Keratinocyte (primary cell): ENCODE results near the gene ADAMTS6. TPM values are rescaled to one million over a fixed set of nuclear protein-coding genes. Genes with fewer than 3 reads are reported as not detected.

Experiments used
- DNase-seq: peaks from one replicate; pipeline ENCODE4 v3.0.0-alpha.2; 2011; ENCODE audit warnings: low read depth, missing footprints, low spot score
- FAIRE-seq: peaks from 2 replicates; lab custom pipeline; 2011; peaks lifted over from hg19 to GRCh38; lab: Jason Lieb, UNC
- H2AFZ ChIP-seq: 2 replicates; pipeline ENCODE4 v1.6.0; 2012; ENCODE audit warnings: low read length, control low read depth, inconsistent platforms; ENCODE audit not compliant: control insufficient read depth
- H3K27ac ChIP-seq: 2 replicates; pipeline ENCODE4 v1.5.1; 2011; ENCODE audit warnings: low read length; ENCODE audit not compliant: control insufficient read depth, insufficient read depth
- H3K27me3 ChIP-seq: 3 replicates; pipeline ENCODE4 v1.6.0; 2011; ENCODE audit warnings: low read length; ENCODE audit not compliant: control insufficient read depth, insufficient read depth; ENCODE audit errors: extremely low read depth
- H3K36me3 ChIP-seq, 2 experiments: 2 replicates in 1 of 2; 3 replicates in 1 of 2; pipeline ENCODE4 v1.5.1; 2011; ENCODE audit warnings: low read length in 2 of 2, mild to moderate bottlenecking in 1 of 2; ENCODE audit not compliant: control insufficient read depth in 2 of 2, insufficient read depth in 2 of 2; ENCODE audit errors: extremely low read depth in 1 of 2
- H3K4me1 ChIP-seq: 3 replicates; pipeline ENCODE4 v1.5.1; 2011; ENCODE audit warnings: low read length; ENCODE audit not compliant: control insufficient read depth, insufficient read depth; ENCODE audit errors: extremely low read depth
- H3K4me2 ChIP-seq: 3 replicates; pipeline ENCODE4 v1.6.0; 2011; ENCODE audit warnings: low read depth, low read length; ENCODE audit not compliant: control insufficient read depth, insufficient read depth; ENCODE audit errors: extremely low read depth
- H3K4me3 ChIP-seq, 3 experiments: fragments of 200-600 bp in 1 of 3; sonication (generic) in 1 of 3; 2 replicates in 2 of 3; 3 replicates in 1 of 3; pipeline ENCODE4 v1.5.1; 2011 to 2016; ENCODE audit warnings: low read length in 3 of 3, mild to moderate bottlenecking in 3 of 3, control low read depth in 2 of 3, inconsistent platforms in 1 of 3, low read depth in 1 of 3, mixed read lengths in 1 of 3, mixed run types in 1 of 3, moderate library complexity in 1 of 3; ENCODE audit not compliant: control insufficient read depth in 2 of 3, insufficient read depth in 2 of 3; ENCODE audit errors: extremely low read depth in 1 of 3
- H3K79me2 ChIP-seq: 2 replicates; pipeline ENCODE4 v1.6.0; 2012; ENCODE audit warnings: low read length; ENCODE audit not compliant: control insufficient read depth, insufficient read depth
- H3K9ac ChIP-seq: 3 replicates; pipeline ENCODE4 v1.6.0; 2011; ENCODE audit warnings: low read length; ENCODE audit not compliant: control insufficient read depth, insufficient read depth; ENCODE audit errors: extremely low read depth
- H3K9me1 ChIP-seq: 3 replicates; pipeline ENCODE4 v1.6.0; 2011; ENCODE audit warnings: low read length; ENCODE audit not compliant: control insufficient read depth, insufficient read depth; ENCODE audit errors: extremely low read depth
- H3K9me3 ChIP-seq: 2 replicates; pipeline ENCODE4 v1.5.1; 2012; ENCODE audit warnings: low read depth, low read length; ENCODE audit not compliant: control insufficient read depth
- H4K20me1 ChIP-seq: 3 replicates; pipeline ENCODE4 v1.6.0; 2011; ENCODE audit warnings: low read length; ENCODE audit not compliant: control insufficient read depth, insufficient read depth; ENCODE audit errors: extremely low read depth
- EZH2 ChIP-seq: IDR thresholded peaks from one replicate; pipeline ENCODE4 v1.6.1; 2012; ENCODE audit warnings: inconsistent platforms, mild to moderate bottlenecking, low read length, moderate library complexity
- dilution Hi-C: fragments of 300-500 bp; cut with MboI; formaldehyde crosslinking; loops from one replicate; pipeline ENCODE4 v1.7.0; 2020; ENCODE audit warnings: low sequenced_read_pairs; ENCODE audit not compliant: extremely low pct_ligation_motif_present
- polyA plus RNA-seq, 5 experiments: library from polyadenylated mRNA; depleted of rRNA in 3 of 5; stranded (reverse) in 3 of 5; stranded (forward) in 1 of 5; unstranded in 1 of 5; fragments of >200 nt; gene quantifications; 1 replicate in 1 of 5; 2 replicates in 3 of 5; 3 replicates in 1 of 5; pipeline versions ENCODE4 v1.2.1 to v1.2.3, GENCODE V29; 2011 to 2012; ENCODE audit warnings: missing spikeins in 2 of 5, low read depth in 1 of 5, low replicate concordance in 1 of 5
- TF ChIP-seq, protein P1 (sequence below), 3 experiments: IDR thresholded peaks in 1 of 3; conservative IDR thresholded peaks in 1 of 3; optimal IDR thresholded peaks in 1 of 3; 2 replicates in 2 of 3; 3 replicates in 1 of 3; pipeline versions ENCODE3 to v1.5.1; 2011; ENCODE audit warnings: low read length in 3 of 3, mild to moderate bottlenecking in 3 of 3, moderate library complexity in 2 of 3, control low read depth in 1 of 3, inconsistent platforms in 1 of 3; ENCODE audit not compliant: insufficient read depth in 2 of 3; ENCODE audit errors: extremely low read depth in 1 of 3

ADAMTS6 gene
- polyA plus RNA-seq, 1 donor (not counting 4 experiments of a cell fraction or from before 2014, with no cell fraction given): 10.9 TPM

- TF ChIP-seq, protein P1, sequence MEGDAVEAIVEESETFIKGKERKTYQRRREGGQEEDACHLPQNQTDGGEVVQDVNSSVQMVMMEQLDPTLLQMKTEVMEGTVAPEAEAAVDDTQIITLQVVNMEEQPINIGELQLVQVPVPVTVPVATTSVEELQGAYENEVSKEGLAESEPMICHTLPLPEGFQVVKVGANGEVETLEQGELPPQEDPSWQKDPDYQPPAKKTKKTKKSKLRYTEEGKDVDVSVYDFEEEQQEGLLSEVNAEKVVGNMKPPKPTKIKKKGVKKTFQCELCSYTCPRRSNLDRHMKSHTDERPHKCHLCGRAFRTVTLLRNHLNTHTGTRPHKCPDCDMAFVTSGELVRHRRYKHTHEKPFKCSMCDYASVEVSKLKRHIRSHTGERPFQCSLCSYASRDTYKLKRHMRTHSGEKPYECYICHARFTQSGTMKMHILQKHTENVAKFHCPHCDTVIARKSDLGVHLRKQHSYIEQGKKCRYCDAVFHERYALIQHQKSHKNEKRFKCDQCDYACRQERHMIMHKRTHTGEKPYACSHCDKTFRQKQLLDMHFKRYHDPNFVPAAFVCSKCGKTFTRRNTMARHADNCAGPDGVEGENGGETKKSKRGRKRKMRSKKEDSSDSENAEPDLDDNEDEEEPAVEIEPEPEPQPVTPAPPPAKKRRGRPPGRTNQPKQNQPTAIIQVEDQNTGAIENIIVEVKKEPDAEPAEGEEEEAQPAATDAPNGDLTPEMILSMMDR (optimal IDR thresholded peaks at IDR 0.05 in 1 of 3, IDR thresholded peaks at IDR 0.05 in 1 of 3, conservative IDR thresholded peaks at IDR 0.05 in 1 of 3; ENCODE audit: extremely low read depth in 1 of 3, insufficient read depth in 2 of 3, low read length in 3 of 3): no peak
- no peak for TF ChIP-seq EZH2
- Histone ChIP-seq H3K27ac (no peak overlapping the region), H3K27me3 (no peaks in the 10 kb centered on the region), H3K9me3 (no peaks in the 10 kb centered on the region), H3K79me2 (no peaks in the 10 kb centered on the region), H3K4me3 (no peak overlapping the region), H2AFZ (no peak overlapping the region), H3K4me1 (no peaks in the 10 kb centered on the region), H3K9me1 (no peaks in the 10 kb centered on the region), H3K9ac (no peak overlapping the region), H3K4me2 (no peak overlapping the region), H4K20me1 (no peaks in the 10 kb centered on the region), H3K36me3 (no peaks in the 10 kb centered on the region)
- dilution Hi-C loops: no loop called here
- no peak for DNase-seq
- FAIRE-seq: no peak
Measured at GRCh38 chr5:65508978-65509377, 27.3 kb upstream of the ADAMTS6 start.

DNA sequence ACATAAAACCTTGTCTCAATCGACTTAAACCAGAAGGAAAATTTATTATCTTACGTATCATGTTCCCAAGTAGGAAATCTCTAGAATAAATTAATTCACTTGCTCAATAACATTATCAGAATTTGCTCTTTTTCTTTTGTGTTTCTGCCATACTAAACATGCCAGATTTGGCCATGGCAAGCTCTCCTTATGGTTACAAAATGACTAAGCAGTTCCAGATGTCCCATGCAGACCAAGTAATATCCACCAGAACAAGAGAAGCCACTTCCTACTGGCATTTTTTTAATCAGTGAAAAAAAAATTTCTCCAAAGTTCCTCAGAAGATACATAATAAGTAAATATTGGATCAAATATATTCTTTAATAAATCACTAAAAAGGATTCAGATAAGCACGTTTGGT lies 25.2 kb upstream of the ADAMTS6 start:
- DNase-seq (no peak), FAIRE-seq (no peak)
- H3K4me3 ChIP-seq: no peak overlapping the region
- H3K36me3 ChIP-seq: peaks cover 0 to 1% of the 10 kb centered on the region in 2 experiments
- TF ChIP-seq EZH2: no peak
- TF ChIP-seq, protein P1 (optimal IDR thresholded peaks at IDR 0.05 in 1 of 3, IDR thresholded peaks at IDR 0.05 in 1 of 3, conservative IDR thresholded peaks at IDR 0.05 in 1 of 3; ENCODE audit: extremely low read depth in 1 of 3, insufficient read depth in 2 of 3, low read length in 3 of 3): no peak
- no peak overlapping the region for H3K4me2 ChIP-seq
- H3K27me3 ChIP-seq: no peaks in the 10 kb centered on the region
- no peaks in the 10 kb centered on the region for H3K4me1 ChIP-seq
- dilution Hi-C loops: no loop called here
- no peaks in the 10 kb centered on the region for H3K9me3 ChIP-seq
- no peak overlapping the region for H3K9ac ChIP-seq
- H4K20me1 ChIP-seq: no peaks in the 10 kb centered on the region
- no peak overlapping the region for H3K27ac ChIP-seq
- H2AFZ ChIP-seq: no peak overlapping the region
- no peaks in the 10 kb centered on the region for H3K9me1 ChIP-seq
- no peaks in the 10 kb centered on the region for H3K79me2 ChIP-seq
